ENCODE data around the gene ADGRL3.

DNA sequence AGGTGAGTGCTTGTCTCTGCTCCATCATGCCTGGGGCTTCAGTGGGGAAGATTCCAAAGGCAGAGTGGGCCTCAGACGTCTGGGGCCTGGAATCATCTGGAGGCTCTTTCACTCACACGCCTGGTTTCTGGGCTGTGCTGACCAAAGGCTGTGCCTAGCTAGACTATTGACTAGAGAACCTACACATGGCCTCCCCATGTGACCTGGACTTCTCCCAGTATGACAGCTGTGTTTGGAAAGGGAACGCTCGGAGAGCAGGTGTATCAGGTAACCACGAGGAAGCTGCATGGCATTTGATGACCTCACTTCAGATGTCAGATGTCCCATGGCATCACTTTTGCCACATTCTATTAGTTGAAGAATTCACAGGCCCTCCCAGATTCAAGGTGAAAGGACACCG is 51.0 kb downstream of the ADGRL3 start:
- no peak for TF ChIP-seq CTCF (IDR thresholded peaks at IDR 0.05)
- TF ChIP-seq POLR2A (IDR thresholded peaks at IDR 0.05): no peak
